Thoracic aorta (tissue), 2 donors: Measurements from ENCODE around the gene MUC5B. TPM values are rescaled to one million over a fixed set of nuclear protein-coding genes. Genes with fewer than 3 reads are reported as not detected.

ENCODE experiments used
- ATAC-seq: fragments of 150-250 bp; one replicate; pipeline ENCODE4 v1.8.0; 2017; ENCODE audit warnings: low read depth; ENCODE audit not compliant: insufficient number of reproducible peaks, low FRiP score
- DNase-seq: peaks from one replicate; pipeline ENCODE4 v3.0.0-alpha.2; 2020; ENCODE audit warnings: low spot score
- H3K27ac ChIP-seq, 2 donors: fragments of 200-600 bp; sonication (generic); 1 replicate in 1 of 2; 2 replicates in 1 of 2; pipeline ENCODE4 v1.5.1; 2016; ENCODE audit warnings: mild to moderate bottlenecking in 2 of 2, moderate library complexity in 2 of 2
- H3K27me3 ChIP-seq: fragments of 200-600 bp; sonication (generic); replicated peaks from 2 replicates; pipeline ENCODE4 v1.6.0; 2016; ENCODE audit warnings: mild to moderate bottlenecking; ENCODE audit not compliant: insufficient read depth
- H3K36me3 ChIP-seq: fragments of 200-600 bp; sonication (generic); one replicate; pipeline ENCODE4 v1.5.1; 2016
- H3K4me1 ChIP-seq, 2 donors: fragments of 200-600 bp; sonication (generic); 1 replicate in 1 of 2; 2 replicates in 1 of 2; pipeline versions ENCODE4 v1.5.1 to v1.6.0; 2016; ENCODE audit warnings: low read depth in 2 of 2, mild to moderate bottlenecking in 1 of 2; ENCODE audit not compliant: control insufficient read depth in 1 of 2
- H3K4me3 ChIP-seq: fragments of 200-600 bp; sonication (generic); 2 replicates; pipeline ENCODE4 v1.5.1; 2016; ENCODE audit warnings: mild to moderate bottlenecking
- H3K9me3 ChIP-seq: fragments of 200-600 bp; sonication (generic); 2 replicates; pipeline ENCODE4 v1.5.1; 2016
- total RNA-seq, 2 donors: library from RNA; depleted of rRNA; stranded (reverse); fragments of >200 nt; gene quantifications; one replicate each; pipeline versions ENCODE4 v1.1.0 to v1.2.3, GENCODE V29; 2016
- TF ChIP-seq, protein P1 (sequence below): fragments of 200-600 bp; sonication (generic); IDR thresholded peaks from one replicate; pipeline ENCODE4 v1.5.1; 2019; ENCODE audit warnings: antibody characterized with exemption

MUC5B gene
- total RNA-seq, 2 donors from 2014 or later: not detected

DNA sequence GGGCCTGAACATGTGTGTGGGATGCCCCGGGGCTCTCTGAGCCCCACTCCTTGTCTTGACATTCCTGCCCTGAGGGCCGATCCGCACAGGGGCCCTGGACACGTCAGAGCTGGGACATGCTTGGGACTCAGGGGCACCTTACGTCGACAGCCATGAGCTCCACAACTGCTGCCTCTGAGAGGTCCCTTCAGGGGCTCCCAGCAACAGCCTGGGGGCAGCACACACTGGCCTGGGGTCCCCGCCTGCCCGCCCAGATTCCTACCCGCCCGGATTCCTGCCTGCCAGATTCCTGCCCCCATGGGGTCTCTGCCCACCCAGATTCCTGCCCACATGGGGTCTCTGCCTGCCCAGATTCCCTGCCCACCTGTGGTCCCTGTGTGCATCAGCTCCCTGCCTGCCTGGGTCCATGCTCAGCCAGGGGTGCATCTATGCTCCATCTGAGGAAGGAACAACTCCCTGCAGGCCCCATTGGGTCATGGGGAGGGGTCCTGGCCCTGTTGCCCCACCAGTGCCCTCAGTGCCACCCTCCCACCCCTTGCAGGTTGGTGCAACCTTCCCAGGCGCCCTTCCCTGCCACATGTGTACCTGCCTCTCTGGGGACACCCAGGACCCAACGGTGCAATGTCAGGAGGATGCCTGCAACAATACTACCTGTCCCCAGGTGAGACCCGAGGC is 35.7 kb downstream of the MUC5B start:
- no peak overlapping the region for H3K27ac ChIP-seq
- no peak overlapping the region for H3K4me3 ChIP-seq
- H3K4me1 ChIP-seq: peaks cover 9 to 17% of the 10 kb centered on the region in 2 donors
- no peaks in the 10 kb centered on the region for H3K27me3 ChIP-seq
- TF ChIP-seq, protein P1, sequence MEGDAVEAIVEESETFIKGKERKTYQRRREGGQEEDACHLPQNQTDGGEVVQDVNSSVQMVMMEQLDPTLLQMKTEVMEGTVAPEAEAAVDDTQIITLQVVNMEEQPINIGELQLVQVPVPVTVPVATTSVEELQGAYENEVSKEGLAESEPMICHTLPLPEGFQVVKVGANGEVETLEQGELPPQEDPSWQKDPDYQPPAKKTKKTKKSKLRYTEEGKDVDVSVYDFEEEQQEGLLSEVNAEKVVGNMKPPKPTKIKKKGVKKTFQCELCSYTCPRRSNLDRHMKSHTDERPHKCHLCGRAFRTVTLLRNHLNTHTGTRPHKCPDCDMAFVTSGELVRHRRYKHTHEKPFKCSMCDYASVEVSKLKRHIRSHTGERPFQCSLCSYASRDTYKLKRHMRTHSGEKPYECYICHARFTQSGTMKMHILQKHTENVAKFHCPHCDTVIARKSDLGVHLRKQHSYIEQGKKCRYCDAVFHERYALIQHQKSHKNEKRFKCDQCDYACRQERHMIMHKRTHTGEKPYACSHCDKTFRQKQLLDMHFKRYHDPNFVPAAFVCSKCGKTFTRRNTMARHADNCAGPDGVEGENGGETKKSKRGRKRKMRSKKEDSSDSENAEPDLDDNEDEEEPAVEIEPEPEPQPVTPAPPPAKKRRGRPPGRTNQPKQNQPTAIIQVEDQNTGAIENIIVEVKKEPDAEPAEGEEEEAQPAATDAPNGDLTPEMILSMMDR: no peak
- ATAC-seq (no peak), DNase-seq (no peak)
- no peaks in the 10 kb centered on the region for H3K9me3 ChIP-seq
- H3K36me3 ChIP-seq: no peaks in the 10 kb centered on the region

DNA sequence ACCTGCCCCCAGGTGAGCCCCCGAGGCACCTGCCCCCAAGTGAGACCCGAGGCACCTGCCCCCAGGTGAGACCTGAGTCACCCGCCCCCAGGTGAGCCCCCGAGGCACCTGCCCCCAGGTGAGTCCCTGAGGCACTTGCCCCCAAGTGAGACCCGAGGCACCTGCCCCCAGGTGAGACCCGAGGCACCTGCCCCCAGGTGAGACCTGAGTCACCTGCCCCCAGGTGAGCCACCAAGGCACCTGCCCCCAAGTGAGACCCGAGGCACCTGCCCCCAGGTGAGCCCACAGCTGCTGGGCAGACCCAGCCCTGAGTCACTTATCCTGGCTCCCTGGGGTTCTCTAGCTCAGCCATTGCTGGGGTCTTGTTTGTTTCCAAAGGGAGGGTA is 36.2 kb downstream of the MUC5B start:
- no peak for DNase-seq
- TF ChIP-seq, protein P1: no peak
- H3K4me3 ChIP-seq: no peak overlapping the region

DNA sequence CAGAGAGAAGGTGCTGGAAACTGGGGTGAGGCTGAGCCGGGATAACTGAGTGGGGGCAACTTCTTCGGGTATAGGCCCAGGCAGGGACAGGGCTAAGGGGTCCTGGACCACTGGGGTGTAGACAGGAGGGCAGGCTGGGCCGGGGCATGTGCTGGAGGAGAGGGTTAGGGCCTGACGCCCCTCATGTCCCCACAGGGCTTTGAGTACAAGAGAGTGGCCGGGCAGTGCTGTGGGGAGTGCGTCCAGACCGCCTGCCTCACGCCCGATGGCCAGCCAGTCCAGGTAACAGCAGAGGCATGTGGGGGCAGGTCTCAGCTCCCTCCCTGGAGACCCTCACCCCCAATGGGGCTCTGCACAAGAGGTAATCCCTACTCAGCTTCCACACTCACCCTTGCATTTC is 36.7 kb downstream of the MUC5B start:
- Histone ChIP-seq H3K27ac (no peak overlapping the region), H3K9me3 (no peaks in the 10 kb centered on the region), H3K4me3 (no peak overlapping the region), H3K27me3 (no peaks in the 10 kb centered on the region), H3K4me1 (peaks cover 9 to 17% of the 10 kb centered on the region in 2 donors), H3K36me3 (no peaks in the 10 kb centered on the region)
- ATAC-seq (no peak), DNase-seq (no peak)
- TF ChIP-seq, protein P1: no peak

More for the DNA sequence above, 36.2 kb downstream of the MUC5B start:
- Histone ChIP-seq H3K27ac (no peak overlapping the region), H3K27me3 (no peaks in the 10 kb centered on the region), H3K9me3 (no peaks in the 10 kb centered on the region), H3K4me1 (peaks cover 9 to 17% of the 10 kb centered on the region in 2 donors), H3K36me3 (no peaks in the 10 kb centered on the region)
- ATAC-seq: no peak

DNA sequence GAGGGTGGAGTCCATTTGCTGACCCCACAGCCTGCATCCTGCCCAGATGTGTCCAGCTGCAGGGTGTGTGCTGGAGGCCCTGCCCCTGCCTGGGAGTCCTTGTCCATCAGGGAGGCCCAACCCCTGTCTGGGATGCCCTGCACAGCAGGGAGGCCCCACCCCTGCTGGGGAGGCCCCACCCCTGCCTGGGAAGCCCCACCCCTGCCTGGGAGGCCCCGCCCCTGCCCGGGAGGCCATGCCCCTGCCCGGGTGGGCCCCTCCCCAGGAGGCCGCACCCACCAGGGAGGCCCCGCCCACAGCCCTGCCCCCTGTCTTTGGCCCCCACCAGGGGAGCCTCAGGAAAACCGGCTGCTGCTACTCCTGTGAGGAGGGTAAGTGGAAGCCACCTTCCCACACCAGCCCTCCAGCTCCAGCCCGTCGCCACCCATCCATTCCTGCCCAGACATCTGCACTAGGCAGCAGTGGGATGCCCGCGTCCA is 37.2 kb downstream of the MUC5B start:
- Histone ChIP-seq H3K27me3 (no peaks in the 10 kb centered on the region), H3K4me3 (no peak overlapping the region), H3K4me1 (peaks cover 9 to 17% of the 10 kb centered on the region in 2 donors), H3K9me3 (no peaks in the 10 kb centered on the region), H3K27ac (no peak overlapping the region), H3K36me3 (no peaks in the 10 kb centered on the region)
- TF ChIP-seq, protein P1: no peak
- ATAC-seq (no peak), DNase-seq (no peak)

DNA sequence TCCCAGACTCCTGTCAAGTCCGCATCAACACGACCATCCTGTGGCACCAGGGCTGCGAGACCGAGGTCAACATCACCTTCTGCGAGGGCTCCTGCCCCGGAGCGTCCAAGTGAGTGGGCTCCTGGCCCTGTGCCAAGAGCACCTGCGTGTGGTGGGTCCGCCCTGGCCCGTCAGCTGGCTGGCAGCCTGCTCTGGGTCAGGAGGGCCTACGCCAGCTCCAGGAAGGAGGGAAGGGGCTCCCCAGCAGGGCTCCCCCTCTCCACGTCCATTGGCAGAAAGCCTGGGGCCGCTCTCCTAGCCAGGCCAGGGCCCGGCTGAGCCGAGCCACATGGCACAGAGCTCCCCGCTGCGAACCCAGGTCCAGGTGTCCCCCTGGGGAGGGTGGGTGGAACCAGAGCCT is 37.8 kb downstream of the MUC5B start:
- Histone ChIP-seq H3K9me3 (no peaks in the 10 kb centered on the region), H3K27ac (no peak overlapping the region), H3K4me3 (no peak overlapping the region), H3K36me3 (no peaks in the 10 kb centered on the region), H3K27me3 (no peaks in the 10 kb centered on the region), H3K4me1 (peaks cover 9 to 17% of the 10 kb centered on the region in 2 donors)
- DNase-seq (no peak), ATAC-seq (no peak)
- TF ChIP-seq, protein P1: no peak
